Endothelial cell of umbilical vein (primary cell): ENCODE data around the gene FGFRL1. TPM values are rescaled to one million over a fixed set of nuclear protein-coding genes. Genes with fewer than 3 reads are reported as not detected.

ENCODE experiments used
- BruUV-seq: library from RNA; stranded (reverse); fragments of 400-500 nt; replicated peaks from 2 replicates; lab custom pipeline; 2021; lab: Mats Ljungman, UMichigan
- CTCF ChIA-PET: fragments of 300-600, 350-600 bp; sonication (Branson Sonifier 250); formaldehyde crosslinking; loops from one replicate; lab custom pipeline; 2021; ENCODE audit warnings: antibody characterized with exemption, inconsistent platforms; lab: Charles Lee
- POLR2A ChIA-PET: fragments of 300-600, 350-600 bp; sonication (Branson Sonifier 250); formaldehyde crosslinking; loops from one replicate; lab custom pipeline; 2021; ENCODE audit warnings: antibody characterized with exemption, inconsistent platforms; lab: Charles Lee
- DNase-seq: peaks from one replicate; pipeline ENCODE4 v3.0.0-alpha.2; 2011; ENCODE audit warnings: low read depth, low spot score
- FAIRE-seq: peaks from 2 replicates; lab custom pipeline; 2011; peaks lifted over from hg19 to GRCh38; lab: Jason Lieb, UNC
- H2AFZ ChIP-seq: 2 replicates; pipeline ENCODE4 v1.6.0; 2012; ENCODE audit warnings: low read depth, low read length, control low read depth, inconsistent platforms
- H3K27ac ChIP-seq: 2 replicates; pipeline ENCODE4 v1.5.1; 2011; ENCODE audit warnings: low read depth, mild to moderate bottlenecking, control low read depth, low read length, moderate library complexity; ENCODE audit not compliant: insufficient read depth
- H3K27me3 ChIP-seq, 2 experiments: 2 replicates each; pipeline versions ENCODE4 v1.6.0 to v1.6.1; 2011; ENCODE audit warnings: low read length in 2 of 2, mixed read lengths in 1 of 2; ENCODE audit not compliant: control insufficient read depth in 2 of 2, insufficient read depth in 2 of 2
- H3K36me3 ChIP-seq, 2 experiments: 2 replicates in 1 of 2; 3 replicates in 1 of 2; pipeline ENCODE4 v1.5.1; 2011; ENCODE audit warnings: low read length in 2 of 2, mild to moderate bottlenecking in 1 of 2, moderate library complexity in 1 of 2; ENCODE audit not compliant: control insufficient read depth in 2 of 2, insufficient read depth in 2 of 2; ENCODE audit errors: extremely low read depth in 1 of 2
- H3K4me1 ChIP-seq: 3 replicates; pipeline ENCODE4 v1.5.1; 2011; ENCODE audit warnings: mild to moderate bottlenecking, low read length; ENCODE audit not compliant: control insufficient read depth, insufficient read depth; ENCODE audit errors: extremely low read depth
- H3K4me2 ChIP-seq: 2 replicates; pipeline ENCODE4 v1.6.1; 2011; ENCODE audit warnings: low read length, control low read depth, mixed read lengths; ENCODE audit not compliant: insufficient read depth
- H3K4me3 ChIP-seq, 3 experiments: fragments of 200-600 bp in 1 of 3; sonication (generic), shearing (Covaris generic) in 1 of 3; replicated peaks in 1 of 3; 2 replicates each; pipeline ENCODE4 v1.5.1; 2011 to 2016; ENCODE audit warnings: control low read depth in 3 of 3, low read length in 3 of 3, mild to moderate bottlenecking in 2 of 3, inconsistent platforms in 1 of 3, low read depth in 1 of 3, moderate library complexity in 1 of 3; ENCODE audit not compliant: insufficient read depth in 1 of 3
- H3K79me2 ChIP-seq: 2 replicates; pipeline ENCODE4 v1.6.0; 2012; ENCODE audit warnings: low read length, inconsistent platforms; ENCODE audit not compliant: control insufficient read depth, insufficient read depth
- H3K9ac ChIP-seq: replicated peaks from 2 replicates; pipeline ENCODE3; 2011; ENCODE audit warnings: low read length, control low read depth; ENCODE audit not compliant: insufficient read depth; ENCODE audit errors: extremely low read depth
- H3K9me1 ChIP-seq: replicated peaks from 3 replicates; pipeline ENCODE4 v1.6.0; 2011; ENCODE audit warnings: mild to moderate bottlenecking, low read length; ENCODE audit not compliant: control insufficient read depth, insufficient read depth; ENCODE audit errors: extremely low read depth
- H3K9me3 ChIP-seq: replicated peaks from 2 replicates; pipeline ENCODE4 v1.5.1; 2012; ENCODE audit warnings: low read length, inconsistent platforms; ENCODE audit not compliant: control insufficient read depth, insufficient read depth
- H4K20me1 ChIP-seq: replicated peaks from 2 replicates; pipeline ENCODE3; 2011; ENCODE audit warnings: mild to moderate bottlenecking, low read length; ENCODE audit not compliant: control insufficient read depth, insufficient read depth; ENCODE audit errors: extremely low read depth
- EZH2 ChIP-seq: IDR thresholded peaks from 2 replicates; pipeline ENCODE4 v1.6.1; 2012; ENCODE audit warnings: borderline replicate concordance, low read depth, mild to moderate bottlenecking, moderate library complexity, low read length, inconsistent platforms; ENCODE audit not compliant: severe bottlenecking
- FOS ChIP-seq: IDR thresholded peaks from 2 replicates; pipeline ENCODE4 v1.6.1; 2011; ENCODE audit warnings: mild to moderate bottlenecking, low read length, moderate library complexity, borderline replicate concordance; ENCODE audit not compliant: insufficient read depth
- GATA2 ChIP-seq: IDR thresholded peaks from 2 replicates; pipeline ENCODE4 v1.7.0; 2011; ENCODE audit warnings: low read depth, mild to moderate bottlenecking, moderate library complexity, mixed read lengths, low read length; ENCODE audit not compliant: insufficient read length, insufficient read depth
- JUN ChIP-seq: IDR thresholded peaks from 2 replicates; pipeline ENCODE4 v1.6.1; 2011; ENCODE audit warnings: borderline replicate concordance, low read depth; ENCODE audit not compliant: insufficient read length, insufficient read depth
- MYC ChIP-seq: IDR thresholded peaks from one replicate; pipeline ENCODE4 v1.6.1; 2011; ENCODE audit warnings: mild to moderate bottlenecking, low read depth, low read length
- POLR2A ChIP-seq: IDR thresholded peaks from 2 replicates; pipeline ENCODE4 v1.6.1; 2012; ENCODE audit warnings: low read depth, mild to moderate bottlenecking, control low read depth, low read length
- POLR2AphosphoS5 ChIP-seq: IDR thresholded peaks from 2 replicates; pipeline ENCODE4 v1.6.1; 2012; ENCODE audit warnings: low read depth, mild to moderate bottlenecking, control low read depth, low read length, moderate library complexity; ENCODE audit not compliant: insufficient read depth
- dilution Hi-C: fragments of 300-500 bp; cut with MboI; formaldehyde crosslinking; loops from one replicate; pipeline ENCODE4 v1.15.0; 2019; ENCODE audit warnings: low sequenced_read_pairs; ENCODE audit not compliant: extremely low pct_ligation_motif_present
- intact Hi-C: fragments of 100-400 bp; cut with micrococcal nuclease; formaldehyde crosslinking; loops from one replicate; pipeline ENCODE4 v1.10.0; 2022
- polyA plus RNA-seq, 4 experiments: library from polyadenylated mRNA; depleted of rRNA in 3 of 4; stranded (reverse) in 3 of 4; unstranded in 1 of 4; fragments of >200 nt; gene quantifications; 2 replicates each; pipeline versions ENCODE4 v1.2.1 to v1.2.3, GENCODE V29; 2011 to 2012; ENCODE audit warnings: missing spikeins in 1 of 4
- total RNA-seq: library from RNA; stranded (reverse); gene quantifications from 2 replicates; pipeline ENCODE4 v1.2.3, GENCODE V29; 2021
- TF ChIP-seq, protein P1 (sequence below), 2 donors: IDR thresholded peaks; 1 replicate in 1 of 2; 2 replicates in 1 of 2; pipeline ENCODE4 v1.5.1; 2011; ENCODE audit warnings: low read length in 2 of 2, mild to moderate bottlenecking in 2 of 2, moderate library complexity in 2 of 2, control low read depth in 1 of 2, inconsistent platforms in 1 of 2, low read depth in 1 of 2; ENCODE audit not compliant: insufficient read depth in 1 of 2; ENCODE audit errors: extremely low read depth in 1 of 2
- TF ChIP-seq, protein P2 (sequence below): IDR thresholded peaks from 2 replicates; pipeline ENCODE4 v1.6.1; 2011; ENCODE audit not compliant: insufficient read depth, insufficient read length

Gene FGFRL1
- total and polyA plus RNA-seq, 2 donors (not counting 3 experiments of a cell fraction or from before 2014, with no cell fraction given), result 33.3 to 74.6 TPM

DNA sequence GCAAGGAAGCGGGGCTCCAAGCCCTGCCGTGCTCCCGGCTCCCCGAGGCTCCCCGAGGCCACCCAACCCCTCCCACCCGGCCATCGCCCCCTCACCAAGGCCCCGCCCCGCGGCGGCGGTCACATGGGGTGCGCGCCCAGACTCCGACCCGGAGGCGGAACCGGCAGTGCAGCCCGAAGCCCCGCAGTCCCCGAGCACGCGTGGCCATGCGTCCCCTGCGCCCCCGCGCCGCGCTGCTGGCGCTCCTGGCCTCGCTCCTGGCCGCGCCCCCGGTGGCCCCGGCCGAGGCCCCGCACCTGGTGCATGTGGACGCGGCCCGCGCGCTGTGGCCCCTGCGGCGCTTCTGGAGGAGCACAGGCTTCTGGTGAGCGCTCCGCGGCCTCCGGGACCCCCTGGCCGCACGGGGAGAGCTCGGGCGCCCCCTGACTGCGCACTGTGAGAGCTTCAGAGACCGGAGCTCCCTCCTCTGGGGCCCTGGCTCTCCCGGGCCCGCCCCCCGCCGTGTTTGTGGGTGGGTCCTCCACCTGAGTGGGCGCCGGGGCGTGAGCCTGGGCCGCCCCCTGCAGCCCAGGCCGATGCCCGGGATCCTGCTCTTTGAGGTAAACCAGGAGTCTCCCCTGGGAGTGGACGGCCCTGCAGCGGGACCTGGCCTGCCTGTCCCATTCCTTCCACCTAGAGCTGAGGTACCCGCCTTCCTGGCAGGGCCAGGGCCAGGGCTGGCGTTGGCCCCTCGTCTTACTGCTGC, 24.4 kb upstream of the FGFRL1 start, which contains the start of gene IDUA:
Gene IDUA, plus strand, starts transcription at position 166 of the 745 bp plus-strand sequence. Its CDS starts 41 bp downstream, at position 207.
- no peaks in the 10 kb centered on the region for H3K79me2 ChIP-seq
- peak within 1 kb of the TSS; percentile 95 for H2AFZ ChIP-seq
- H3K4me2 ChIP-seq, result peak within 1 kb of the TSS; percentile 92
- peak; percentile 43 for FAIRE-seq
- intact Hi-C loops, result loop anchor here (1.0 to 5.0 kb wide), 5 partner anchors 14 to 245 kb away; partner anchors contain the start of genes DGKQ, GAK and TMEM175
- ChIA-PET CTCF (interaction anchor here (0.6 to 2.5 kb wide), 22 partner anchors 9 to 303 kb away, joined by 3 to 35 read pairs (median 4); partner anchors contain the start of genes GAK and TMEM175), POLR2A (no interaction called here)
- peak within 1 kb of the TSS; percentile 41 for H3K9ac ChIP-seq
- H3K4me1 ChIP-seq, result peaks cover 15% of the 10 kb centered on the region
- no peaks in the 10 kb centered on the region for H3K9me1 ChIP-seq
- H3K27me3 ChIP-seq, result no peaks in the 10 kb centered on the region
- TF ChIP-seq, protein P1, sequence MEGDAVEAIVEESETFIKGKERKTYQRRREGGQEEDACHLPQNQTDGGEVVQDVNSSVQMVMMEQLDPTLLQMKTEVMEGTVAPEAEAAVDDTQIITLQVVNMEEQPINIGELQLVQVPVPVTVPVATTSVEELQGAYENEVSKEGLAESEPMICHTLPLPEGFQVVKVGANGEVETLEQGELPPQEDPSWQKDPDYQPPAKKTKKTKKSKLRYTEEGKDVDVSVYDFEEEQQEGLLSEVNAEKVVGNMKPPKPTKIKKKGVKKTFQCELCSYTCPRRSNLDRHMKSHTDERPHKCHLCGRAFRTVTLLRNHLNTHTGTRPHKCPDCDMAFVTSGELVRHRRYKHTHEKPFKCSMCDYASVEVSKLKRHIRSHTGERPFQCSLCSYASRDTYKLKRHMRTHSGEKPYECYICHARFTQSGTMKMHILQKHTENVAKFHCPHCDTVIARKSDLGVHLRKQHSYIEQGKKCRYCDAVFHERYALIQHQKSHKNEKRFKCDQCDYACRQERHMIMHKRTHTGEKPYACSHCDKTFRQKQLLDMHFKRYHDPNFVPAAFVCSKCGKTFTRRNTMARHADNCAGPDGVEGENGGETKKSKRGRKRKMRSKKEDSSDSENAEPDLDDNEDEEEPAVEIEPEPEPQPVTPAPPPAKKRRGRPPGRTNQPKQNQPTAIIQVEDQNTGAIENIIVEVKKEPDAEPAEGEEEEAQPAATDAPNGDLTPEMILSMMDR (IDR thresholded peaks at IDR 0.05; ENCODE audit: extremely low read depth in 1 of 2, insufficient read depth in 1 of 2, low read depth in 1 of 2, low read length in 2 of 2), result peak; percentile 55 to 81
- no peak for TF ChIP-seq JUN
- TF ChIP-seq, protein P2, sequence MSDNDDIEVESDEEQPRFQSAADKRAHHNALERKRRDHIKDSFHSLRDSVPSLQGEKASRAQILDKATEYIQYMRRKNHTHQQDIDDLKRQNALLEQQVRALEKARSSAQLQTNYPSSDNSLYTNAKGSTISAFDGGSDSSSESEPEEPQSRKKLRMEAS, result peak; percentile 12
- peak; percentile 55 for TF ChIP-seq POLR2A
- no peak for TF ChIP-seq GATA2
- peak; percentile 63 for TF ChIP-seq POLR2AphosphoS5
- TF ChIP-seq EZH2, result no peak
- TF ChIP-seq FOS, result no peak
- TF ChIP-seq MYC, result no peak
- dilution Hi-C loops, result no loop called here
- no peaks in the 10 kb centered on the region for H3K9me3 ChIP-seq
- peak within 1 kb of the TSS; percentile 67 to 89 (median 74) for H3K4me3 ChIP-seq
- H3K27ac ChIP-seq, result peak within 1 kb of the TSS; percentile 25
- H3K36me3 ChIP-seq, result peaks cover 0 to 2% of the 10 kb centered on the region in 2 experiments
- H4K20me1 ChIP-seq, result no peaks in the 10 kb centered on the region
- peak; percentile 75 for DNase-seq
- no TSS peak for BruUV-seq
